HepG2 (cell line): ENCODE data around the gene EYA2. TPM values are rescaled to one million over a fixed set of nuclear protein-coding genes. Genes with fewer than 3 reads are reported as not detected.

Experiments
- ATAC-seq: fragments of 200-7000 bp; cut with Tn5 transposase; 3 replicates; pipeline ENCODE4 v1.9.1; 2020; ENCODE audit warnings: mild to moderate bottlenecking, moderate library complexity
- BruUV-seq: library from RNA; stranded (reverse); fragments of 400-500 nt; replicated peaks from 2 replicates; lab custom pipeline; 2021; lab: Mats Ljungman, UMichigan
- CTCF ChIA-PET: fragments of 300-600 bp; formaldehyde crosslinking; extraction: SDS; loops from one replicate; lab custom pipeline; 2021; ENCODE audit warnings: low total read pairs, inconsistent platforms, low intra/inter-chr PET ratio; lab: Yijun Ruan, JAX
- POLR2A ChIA-PET: fragments of 350-600 bp; sonication (Branson Sonifier 250); formaldehyde crosslinking; loops from one replicate; lab custom pipeline; 2020; ENCODE audit warnings: antibody characterized with exemption, inconsistent platforms; lab: Yijun Ruan, JAX
- DNase-seq: peaks from one replicate; pipeline ENCODE4 v3.0.0-alpha.2; 2015; ENCODE audit warnings: low spot score
- FAIRE-seq: peaks from 3 replicates; lab custom pipeline; 2011; peaks lifted over from hg19 to GRCh38; lab: Jason Lieb, UNC
- H2AFZ ChIP-seq: one replicate; pipeline ENCODE4 v1.6.1; 2011; ENCODE audit warnings: low read length, inconsistent platforms
- H3K27ac ChIP-seq: fragments of 300-600 bp; 3 replicates; pipeline ENCODE4 v1.8.0; 2011; ENCODE audit warnings: mixed run types, mild to moderate bottlenecking, mixed read lengths, low read length, inconsistent platforms; ENCODE audit not compliant: insufficient read depth; ENCODE audit errors: extremely low read length
- H3K27me3 ChIP-seq, 2 experiments: fragments of 200-600 bp in 1 of 2; 2 replicates in 1 of 2; 3 replicates in 1 of 2; pipeline versions ENCODE4 v1.6.0 to v1.8.0; 2011; ENCODE audit warnings: low read length in 2 of 2, mild to moderate bottlenecking in 2 of 2, moderate library complexity in 2 of 2, inconsistent platforms in 1 of 2; ENCODE audit not compliant: insufficient read depth in 2 of 2, control insufficient read depth in 1 of 2
- H3K36me3 ChIP-seq, 2 experiments: fragments of 200-600 bp in 1 of 2; replicated peaks in 1 of 2; 2 replicates in 1 of 2; 3 replicates in 1 of 2; pipeline versions ENCODE4 v1.5.1 to v1.8.0; 2011; ENCODE audit warnings: low read length in 2 of 2, inconsistent platforms in 1 of 2; ENCODE audit not compliant: insufficient read depth in 2 of 2, control insufficient read depth in 1 of 2
- H3K4me1 ChIP-seq: 2 replicates; pipeline ENCODE4 v1.5.1; 2012; ENCODE audit warnings: low read length, inconsistent platforms; ENCODE audit not compliant: insufficient read depth
- H3K4me2 ChIP-seq: 2 replicates; pipeline ENCODE4 v1.6.0; 2011; ENCODE audit warnings: low read depth, low read length, inconsistent platforms
- H3K4me3 ChIP-seq, 3 experiments: fragments of 200-600 bp in 1 of 3; sonication (generic), shearing (Covaris generic) in 1 of 3; replicated peaks in 1 of 3; 2 replicates each; pipeline ENCODE4 v1.5.1; 2011 to 2016; ENCODE audit warnings: low read length in 3 of 3, inconsistent platforms in 2 of 3, low read depth in 2 of 3, mild to moderate bottlenecking in 2 of 3, control low read depth in 1 of 3, mixed read lengths in 1 of 3; ENCODE audit not compliant: insufficient read depth in 1 of 3
- H3K79me2 ChIP-seq: one replicate; pipeline ENCODE4 v1.6.1; 2011; ENCODE audit warnings: low read length, inconsistent platforms; ENCODE audit not compliant: insufficient read depth
- H3K9ac ChIP-seq: 2 replicates; pipeline ENCODE4 v1.6.0; 2011; ENCODE audit warnings: mild to moderate bottlenecking, low read depth, low read length, inconsistent platforms; ENCODE audit not compliant: insufficient read depth
- H3K9me3 ChIP-seq: 2 replicates; pipeline ENCODE4 v1.5.1; 2012; ENCODE audit warnings: mild to moderate bottlenecking, low read length
- H4K20me1 ChIP-seq: 2 replicates; pipeline ENCODE4 v1.6.0; 2011; ENCODE audit warnings: inconsistent platforms, mild to moderate bottlenecking, low read length, moderate library complexity; ENCODE audit not compliant: insufficient read depth
- MTF1 ChIP-seq: sonication (generic); formaldehyde crosslinking; IDR thresholded peaks from 2 replicates; pipeline ENCODE4 v1.5.0; 2020; ENCODE audit warnings: missing genetic modification reagents
- YEATS4 ChIP-seq: sonication (generic); formaldehyde crosslinking; IDR thresholded peaks from 2 replicates; pipeline ENCODE4 v1.4.0; 2020; ENCODE audit warnings: missing genetic modification reagents, borderline replicate concordance
- ZNF446 ChIP-seq: sonication (generic); formaldehyde crosslinking; IDR thresholded peaks from 2 replicates; pipeline ENCODE4 v1.5.0; 2020; ENCODE audit warnings: mild to moderate bottlenecking, missing genetic modification reagents
- ZNF766 ChIP-seq: sonication (generic); formaldehyde crosslinking; IDR thresholded peaks from 2 replicates; pipeline ENCODE4 v1.5.0; 2020; ENCODE audit warnings: missing genetic modification reagents, borderline replicate concordance
- WGBS: methylation state at CpG from one replicate; pipeline ENCODE4 v1.1.6; 2017; ENCODE audit warnings: low lambda C conversion rate; 5-methylcytosine and 5-hydroxymethylcytosine counted together
- in situ Hi-C: cut with HindIII; loops from 2 replicates; pipeline ENCODE4 v1.10.0; 2017; ENCODE audit warnings: low pct_unique_long_range_greater_than_20kb; ENCODE audit not compliant: extremely low pct_ligation_motif_present
- intact Hi-C: fragments of 100-400 bp; cut with micrococcal nuclease; formaldehyde crosslinking; loops from one replicate; pipeline ENCODE4 v1.10.0; 2022; ENCODE audit not compliant: unreplicated experiment
- polyA plus RNA-seq, 8 experiments: library from polyadenylated mRNA; depleted of rRNA in 3 of 8; stranded (reverse) in 7 of 8; unstranded in 1 of 8; fragments of >200 nt; fragmentation: Illumina TruSeq in 4 of 8; extraction: Trizol in 4 of 8; gene quantifications; 2 replicates each; pipeline versions ENCODE4 v1.2.1 to v1.2.3, GENCODE V29; 2011 to 2016; ENCODE audit warnings: low read depth in 4 of 8, missing spikeins in 1 of 8, mixed read lengths in 1 of 8; ENCODE audit not compliant: insufficient read depth in 1 of 8
- total RNA-seq, 5 experiments: library from RNA; depleted of rRNA; stranded (reverse); fragments of >200 nt; fragmentation: Illumina TruSeq; extraction: Trizol; gene quantifications; 2 replicates each; pipeline ENCODE4 v1.2.3, GENCODE V29; 2016; ENCODE audit warnings: low read depth in 1 of 5
- TF ChIP-seq, protein P1 (sequence below), 2 experiments: fragments of 450-650 bp in 1 of 2; sonication (generic) in 1 of 2; formaldehyde crosslinking in 1 of 2; IDR thresholded peaks; 2 replicates each; pipeline versions ENCODE4 v1.6.1 to v1.8.0; 2016 to 2022; ENCODE audit warnings: antibody characterized with exemption in 1 of 2, mild to moderate bottlenecking in 1 of 2, missing genetic modification reagents in 1 of 2

The EYA2 gene
- total and polyA plus RNA-seq, 2 of the 13 experiments (the other 11 are each of a cell fraction or from before 2014, with no cell fraction given) = not detected

DNA sequence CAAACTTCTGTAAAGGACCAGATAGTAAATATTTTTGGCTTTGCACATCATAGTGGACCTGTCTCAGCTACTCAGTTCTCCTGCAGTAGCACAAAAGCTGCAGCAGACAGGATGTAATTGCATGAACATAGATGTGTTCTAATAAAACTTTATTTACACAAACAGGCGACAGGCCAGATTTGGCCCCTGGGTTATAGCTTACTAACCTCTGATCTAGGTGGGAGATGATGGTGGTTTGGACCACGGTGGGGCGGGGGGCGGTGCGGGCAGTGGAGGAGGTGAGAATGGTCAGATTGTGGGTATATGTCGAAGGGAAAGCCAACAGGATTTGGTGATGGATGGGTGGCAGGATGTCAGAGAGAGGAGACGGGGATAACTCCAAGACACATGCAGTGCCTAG is 265.6 kb downstream of the EYA2 start:
- Histone ChIP-seq H3K9ac (no peak overlapping the region), H3K4me2 (no peak overlapping the region), H3K27ac (no peak overlapping the region), H3K27me3 (peaks cover 2 to 5% of the 10 kb centered on the region in 2 experiments; a peak in 2 of 5 replicates), H3K36me3 (no peaks in the 10 kb centered on the region), H3K4me1 (peaks cover 10% of the 10 kb centered on the region), H3K9me3 (no peaks in the 10 kb centered on the region), H3K4me3 (no peak overlapping the region), H4K20me1 (no peaks in the 10 kb centered on the region), H2AFZ (no peak overlapping the region), H3K79me2 (no peaks in the 10 kb centered on the region)
- ChIA-PET POLR2A (no interaction called here), CTCF (no interaction called here)
- 43% methylated on average over 7 of the region's 7 CpGs for WGBS
- TF ChIP-seq YEATS4 (CRISPR knock-in tag) = no peak
- TF ChIP-seq ZNF766 (CRISPR knock-in tag) = no peak
- TF ChIP-seq MTF1 (CRISPR knock-in tag) = no peak
- no peak for TF ChIP-seq ZNF446 (CRISPR knock-in tag)
- TF ChIP-seq, protein P1, sequence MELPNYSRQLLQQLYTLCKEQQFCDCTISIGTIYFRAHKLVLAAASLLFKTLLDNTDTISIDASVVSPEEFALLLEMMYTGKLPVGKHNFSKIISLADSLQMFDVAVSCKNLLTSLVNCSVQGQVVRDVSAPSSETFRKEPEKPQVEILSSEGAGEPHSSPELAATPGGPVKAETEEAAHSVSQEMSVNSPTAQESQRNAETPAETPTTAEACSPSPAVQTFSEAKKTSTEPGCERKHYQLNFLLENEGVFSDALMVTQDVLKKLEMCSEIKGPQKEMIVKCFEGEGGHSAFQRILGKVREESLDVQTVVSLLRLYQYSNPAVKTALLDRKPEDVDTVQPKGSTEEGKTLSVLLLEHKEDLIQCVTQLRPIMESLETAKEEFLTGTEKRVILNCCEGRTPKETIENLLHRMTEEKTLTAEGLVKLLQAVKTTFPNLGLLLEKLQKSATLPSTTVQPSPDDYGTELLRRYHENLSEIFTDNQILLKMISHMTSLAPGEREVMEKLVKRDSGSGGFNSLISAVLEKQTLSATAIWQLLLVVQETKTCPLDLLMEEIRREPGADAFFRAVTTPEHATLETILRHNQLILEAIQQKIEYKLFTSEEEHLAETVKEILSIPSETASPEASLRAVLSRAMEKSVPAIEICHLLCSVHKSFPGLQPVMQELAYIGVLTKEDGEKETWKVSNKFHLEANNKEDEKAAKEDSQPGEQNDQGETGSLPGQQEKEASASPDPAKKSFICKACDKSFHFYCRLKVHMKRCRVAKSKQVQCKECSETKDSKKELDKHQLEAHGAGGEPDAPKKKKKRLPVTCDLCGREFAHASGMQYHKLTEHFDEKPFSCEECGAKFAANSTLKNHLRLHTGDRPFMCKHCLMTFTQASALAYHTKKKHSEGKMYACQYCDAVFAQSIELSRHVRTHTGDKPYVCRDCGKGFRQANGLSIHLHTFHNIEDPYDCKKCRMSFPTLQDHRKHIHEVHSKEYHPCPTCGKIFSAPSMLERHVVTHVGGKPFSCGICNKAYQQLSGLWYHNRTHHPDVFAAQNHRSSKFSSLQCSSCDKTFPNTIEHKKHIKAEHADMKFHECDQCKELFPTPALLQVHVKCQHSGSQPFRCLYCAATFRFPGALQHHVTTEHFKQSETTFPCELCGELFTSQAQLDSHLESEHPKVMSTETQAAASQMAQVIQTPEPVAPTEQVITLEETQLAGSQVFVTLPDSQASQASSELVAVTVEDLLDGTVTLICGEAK (IDR thresholded peaks at IDR 0.05) = peak; percentile 68
- TF ChIP-seq, protein P1 (CRISPR knock-in tag; IDR thresholded peaks at IDR 0.05) = peak; percentile 97
- intact Hi-C loops (no loop called here), in situ Hi-C loops (no loop called here)
- no TSS peak for BruUV-seq
- DNase-seq (no peak), FAIRE-seq (no peak), ATAC-seq (no peak)
